ENCODE data around the gene MIEF1. TPM values are rescaled to one million over a fixed set of nuclear protein-coding genes. Genes with fewer than 3 reads are reported as not detected.
A peak's percentile ranks its signal among the peaks of the same experiment; 100 is the strongest.

MIEF1 gene
- total RNA-seq, 1 donor from 2014 or later: 16.1 TPM

GRCh38 chr22:39522567-39523300, 20.6 kb downstream of the MIEF1 start:
- ATAC-seq (peak; percentile 8), DNase-seq (no peak)
- intact Hi-C loops (cut with micrococcal nuclease): no loop called here

GRCh38 chr22:39524089-39524752, 22.1 kb downstream of the MIEF1 start:
- no peak for DNase-seq
- ATAC-seq: no peak
- intact Hi-C loops (cut with micrococcal nuclease): no loop called here

- ATAC-seq: no peak
- DNase-seq: no peak
- intact Hi-C loops (cut with micrococcal nuclease): no loop called here
Measured at GRCh38 chr22:39524753-39525657, 22.9 kb downstream of the MIEF1 start.

- ATAC-seq (no peak), DNase-seq (no peak)
- intact Hi-C loops (cut with micrococcal nuclease): no loop called here
Measured at GRCh38 chr22:39525658-39525975, 23.5 kb downstream of the MIEF1 start.

GRCh38 chr22:39526736-39527171, 24.7 kb downstream of the MIEF1 start:
- DNase-seq (no peak), ATAC-seq (no peak)
- intact Hi-C loops (cut with micrococcal nuclease): no loop called here

- no peak for DNase-seq
- no peak for ATAC-seq
- intact Hi-C loops (cut with micrococcal nuclease): no loop called here
Measured at GRCh38 chr22:39527481-39527961, 25.4 kb downstream of the MIEF1 start.

GRCh38 chr22:39528080-39528661, 26.1 kb downstream of the MIEF1 start:
- ATAC-seq (no peak), DNase-seq (no peak)
- intact Hi-C loops (cut with micrococcal nuclease): no loop called here

GRCh38 chr22:39528681-39529486, 26.8 kb downstream of the MIEF1 start:
- DNase-seq (peak; percentile 93), ATAC-seq (peak; percentile 45)
- intact Hi-C loops (cut with micrococcal nuclease): no loop called here

- intact Hi-C loops (cut with micrococcal nuclease): no loop called here
- DNase-seq (no peak), ATAC-seq (no peak)
Measured at GRCh38 chr22:39529487-39529851, 27.4 kb downstream of the MIEF1 start.

- no peak for ATAC-seq
- intact Hi-C loops (cut with micrococcal nuclease): loop anchor here (10.0 kb wide), 1 partner anchor 505 kb away; no protein-coding TSS in a partner anchor
- no peak for DNase-seq
Measured at GRCh38 chr22:39530116-39530515, 28.0 kb downstream of the MIEF1 start.

- ATAC-seq: no peak
- intact Hi-C loops (cut with micrococcal nuclease): loop anchor here (10.0 kb wide), 1 partner anchor 504 kb away; no protein-coding TSS in a partner anchor
Measured at GRCh38 chr22:39530692-39531331, 28.7 kb downstream of the MIEF1 start.

GRCh38 chr22:39532215-39533073, 30.4 kb downstream of the MIEF1 start, which contains the start of gene RPS19BP1:
TSS of gene RPS19BP1 (minus strand) at chr22:39532748. CDS start at chr22:39532738, 10 bp downstream.
- peak; percentile 89 for ATAC-seq
- DNase-seq: peak; percentile 99
- intact Hi-C loops (cut with micrococcal nuclease): loop anchor here (10.0 kb wide), 1 partner anchor 502 kb away; no protein-coding TSS in a partner anchor

More at GRCh38 chr22:39530692-39531331, 28.7 kb downstream of the MIEF1 start:
- DNase-seq: no peak

GRCh38 chr22:39534092-39534506, 32.0 kb downstream of the MIEF1 start:
- ATAC-seq: no peak
- DNase-seq: no peak
- intact Hi-C loops (cut with micrococcal nuclease): loop anchor here (10.0 kb wide), 1 partner anchor 501 kb away; no protein-coding TSS in a partner anchor

- peak; percentile 34 for ATAC-seq
- intact Hi-C loops (cut with micrococcal nuclease): loop anchor here (10.0 kb wide), 1 partner anchor 500 kb away; no protein-coding TSS in a partner anchor
Measured at GRCh38 chr22:39534591-39535356, 32.7 kb downstream of the MIEF1 start.

GRCh38 chr22:39535357-39535725, 33.3 kb downstream of the MIEF1 start:
- intact Hi-C loops (cut with micrococcal nuclease): loop anchor here (10.0 kb wide), 1 partner anchor 499 kb away; no protein-coding TSS in a partner anchor
- no peak for ATAC-seq
- DNase-seq: no peak

More at GRCh38 chr22:39534591-39535356, 32.7 kb downstream of the MIEF1 start:
- peak; percentile 93 for DNase-seq
